ENCODE results near the gene PEX14.

The PEX14 gene

GRCh38 chr1:10651793-10652192 lies 177.0 kb downstream of the PEX14 start:
- peak; percentile 73 for DNase-seq

- DNase-seq, result no peak
Measured at GRCh38 chr1:10652626-10653025, 177.9 kb downstream of the PEX14 start.

- no peak for DNase-seq
Measured at GRCh38 chr1:10653370-10654125, 178.8 kb downstream of the PEX14 start.

- no peak for DNase-seq
Measured at GRCh38 chr1:10655002-10655401, 180.3 kb downstream of the PEX14 start.

- no peak for DNase-seq
Measured at GRCh38 chr1:10656431-10656830, 181.7 kb downstream of the PEX14 start.

- no peak for DNase-seq
Measured at GRCh38 chr1:10657088-10657847, 182.5 kb downstream of the PEX14 start.

- no peak for DNase-seq
Measured at GRCh38 chr1:10658396-10659066, 183.8 kb downstream of the PEX14 start.

GRCh38 chr1:10659218-10659617 lies 184.5 kb downstream of the PEX14 start:
- DNase-seq, result no peak

GRCh38 chr1:10659646-10660540 lies 185.1 kb downstream of the PEX14 start:
- no peak for DNase-seq

GRCh38 chr1:10661453-10661852 lies 186.7 kb downstream of the PEX14 start:
- no peak for DNase-seq

- DNase-seq, result no peak
Measured at GRCh38 chr1:10662090-10662688, 187.4 kb downstream of the PEX14 start.

GRCh38 chr1:10662824-10663677 lies 188.3 kb downstream of the PEX14 start:
- no peak for DNase-seq

- DNase-seq, result peak; percentile 96
Measured at GRCh38 chr1:10663678-10664035, 188.9 kb downstream of the PEX14 start.

- no peak for DNase-seq
Measured at GRCh38 chr1:10664251-10664650, 189.5 kb downstream of the PEX14 start.

GRCh38 chr1:10665226-10665625 lies 190.5 kb downstream of the PEX14 start:
- no peak for DNase-seq

- DNase-seq, result no peak
Measured at GRCh38 chr1:10665930-10666850, 191.4 kb downstream of the PEX14 start.

- DNase-seq, result peak; percentile 99
Measured at GRCh38 chr1:10667861-10668761, 193.4 kb downstream of the PEX14 start.

GRCh38 chr1:10669570-10669969 lies 194.8 kb downstream of the PEX14 start:
- no peak for DNase-seq

- DNase-seq, result no peak
Measured at GRCh38 chr1:10670190-10670589, 195.4 kb downstream of the PEX14 start.

All from NCI-H510A treated with DMSO at 0.1 percent for 48 hours (cell line).